ENCODE results near the gene ASXL3. TPM values are rescaled to one million over a fixed set of nuclear protein-coding genes. Genes with fewer than 3 reads are reported as not detected.
A peak's percentile ranks its signal among the peaks of the same experiment; 100 is the strongest.

ASXL3 gene
- total RNA-seq, 1 donor from 2014 or later = 6.6 TPM

GRCh38 chr18:33761363-33761762 is 183.3 kb downstream of the ASXL3 start:
- Histone ChIP-seq H3K9me3 (no peaks in the 10 kb centered on the region), H3K27ac (no peak overlapping the region), H3K27me3 (no peaks in the 10 kb centered on the region), H3K4me1 (no peaks in the 10 kb centered on the region), H3K36me3 (no peaks in the 10 kb centered on the region), H3K4me3 (no peak overlapping the region)
- DNase-seq (ENCODE audit: low spot score in 2 of 2) = no peak
- peak in 2 of 3 experiments; percentile 14 to 26 for TF ChIP-seq CTCF (IDR thresholded peaks at IDR 0.05)
- intact Hi-C loops (cut with DNase I) = loop anchor here (5.0 kb wide), 1 partner anchor 319 kb away; the partner anchor contains the start of gene CCDC178

DNA sequence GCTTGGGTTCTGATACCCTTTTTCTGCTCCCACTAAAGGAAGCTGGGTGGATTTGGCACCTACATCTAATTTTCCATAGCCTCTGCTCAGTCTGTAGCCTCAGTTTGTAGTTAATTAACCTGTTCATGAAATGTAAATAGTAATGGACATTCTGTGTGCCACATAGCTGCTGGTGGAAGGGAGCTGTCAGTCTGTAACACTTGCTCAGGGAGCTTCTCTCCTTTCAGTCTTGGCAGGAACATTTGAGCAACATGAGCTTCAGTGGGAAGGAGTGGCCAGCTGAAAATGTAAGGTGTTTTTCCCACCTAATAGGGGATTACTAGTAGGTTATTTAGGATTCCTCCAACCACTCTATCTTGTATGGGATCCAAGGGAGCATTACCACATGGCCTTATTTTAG is 203.4 kb downstream of the ASXL3 start:
- no peak for DNase-seq (ENCODE audit: low spot score in 2 of 2)
- no peaks in the 10 kb centered on the region for H3K9me3 ChIP-seq
- no peaks in the 10 kb centered on the region for H3K36me3 ChIP-seq
- H3K27me3 ChIP-seq = no peaks in the 10 kb centered on the region
- TF ChIP-seq CTCF (IDR thresholded peaks at IDR 0.05) = no peak
- no peaks in the 10 kb centered on the region for H3K4me1 ChIP-seq
- no peak overlapping the region for H3K4me3 ChIP-seq
- no peak overlapping the region for H3K27ac ChIP-seq
- intact Hi-C loops (cut with DNase I) = no loop called here

Other genes with a start within 250 kb of the ASXL3 start
- gene CCDC178, start 137.5 kb upstream of the ASXL3 start, total RNA-seq = not detected

Measured in ascending aorta (tissue), 2 donors.